Stimulated activated CD8-positive, alpha-beta memory T cell treated with anti-CD3 and anti-CD28 coated beads, Interleukin-2, amount 100 ng/mL, for 48 hours (primary cell): ENCODE measurements around the gene MYO1B.
"Not testable (repeated sequence)": the region's sequence is repeated elsewhere in the genome, so short reads cannot be mapped to it uniquely, and the experiment has no call there.

ENCODE experiments used
- DNase-seq, 2 donors: peaks; one replicate each; pipeline ENCODE4 v3.0.0-alpha.2; 2020; ENCODE audit warnings: low read depth in 2 of 2

The MYO1B gene

DNA sequence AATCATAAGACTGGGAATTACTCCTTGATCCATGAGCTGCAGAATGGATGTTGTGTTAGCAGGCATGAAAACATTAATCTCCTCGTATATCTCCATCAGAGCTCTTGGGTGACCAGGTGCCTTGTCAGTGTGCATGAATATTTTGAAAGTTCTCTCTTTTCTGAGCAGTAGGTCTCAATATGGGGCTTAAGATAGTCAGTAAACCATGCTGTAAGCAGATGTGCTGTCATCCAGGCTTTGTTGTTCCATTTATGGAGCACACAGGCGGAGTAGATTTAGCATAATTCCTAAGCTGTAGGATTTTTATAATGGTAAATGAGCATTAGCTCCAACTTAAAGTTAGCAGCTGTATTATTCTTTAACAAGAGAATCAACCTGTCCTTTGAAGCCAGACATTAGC is 160.3 kb downstream of the MYO1B start:
- DNase-seq = no peak

DNA sequence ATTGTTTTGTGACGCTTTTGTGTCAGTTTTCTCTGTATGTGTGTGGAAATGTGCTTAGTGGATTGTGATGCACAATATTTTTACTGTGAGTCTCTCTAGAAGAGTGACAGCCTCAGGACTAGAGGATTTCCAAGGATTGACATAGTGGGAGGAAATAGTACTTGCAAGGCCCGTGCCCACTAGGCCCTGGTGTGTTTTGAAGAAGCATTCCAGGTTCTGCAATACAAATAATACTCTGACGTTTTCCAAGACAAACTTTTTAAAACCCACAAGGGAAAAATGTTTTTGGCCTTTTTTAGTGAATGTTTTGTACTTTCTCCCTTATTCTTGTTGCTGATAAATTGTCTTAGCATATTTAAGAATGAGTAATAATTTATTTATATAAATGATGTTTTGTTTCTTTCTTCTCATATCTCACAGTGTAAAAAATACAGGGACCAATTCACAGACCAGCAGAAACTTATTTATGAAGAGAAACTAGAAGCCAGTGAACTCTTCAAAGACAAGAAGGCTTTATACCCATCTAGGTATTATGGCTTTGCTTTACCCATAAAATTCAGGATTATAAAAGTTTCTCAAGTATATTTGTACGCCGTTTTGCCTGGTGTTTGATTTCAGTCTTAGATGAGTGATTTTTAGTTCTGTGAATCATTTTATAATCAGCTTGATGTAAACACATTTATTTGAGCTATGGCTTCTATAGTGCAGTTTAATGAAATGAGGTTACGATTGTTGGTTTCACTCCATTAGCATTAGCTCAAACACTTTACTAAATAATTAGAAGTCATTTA is 165.6 kb downstream of the MYO1B start:
- DNase-seq = no peak

DNA sequence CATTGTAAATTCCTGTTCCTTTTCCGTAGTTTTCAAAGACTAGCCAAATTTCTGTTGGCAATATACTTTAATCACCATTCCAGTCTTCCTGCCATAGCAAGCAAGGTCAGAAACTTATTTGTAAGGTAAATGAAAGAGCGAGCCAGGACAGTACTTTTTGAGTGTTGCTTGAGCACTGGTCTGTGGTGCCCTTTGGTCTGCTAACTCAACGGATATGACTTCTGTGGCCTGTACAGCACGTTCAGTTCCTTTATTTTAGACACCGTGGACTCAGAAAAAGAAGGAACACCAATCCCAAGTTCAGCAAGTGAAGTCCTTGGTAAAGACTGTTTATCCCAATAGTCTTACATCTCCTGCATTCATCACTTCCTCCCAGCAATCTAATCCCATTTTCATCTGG is 166.3 kb downstream of the MYO1B start:
- DNase-seq = no peak

DNA sequence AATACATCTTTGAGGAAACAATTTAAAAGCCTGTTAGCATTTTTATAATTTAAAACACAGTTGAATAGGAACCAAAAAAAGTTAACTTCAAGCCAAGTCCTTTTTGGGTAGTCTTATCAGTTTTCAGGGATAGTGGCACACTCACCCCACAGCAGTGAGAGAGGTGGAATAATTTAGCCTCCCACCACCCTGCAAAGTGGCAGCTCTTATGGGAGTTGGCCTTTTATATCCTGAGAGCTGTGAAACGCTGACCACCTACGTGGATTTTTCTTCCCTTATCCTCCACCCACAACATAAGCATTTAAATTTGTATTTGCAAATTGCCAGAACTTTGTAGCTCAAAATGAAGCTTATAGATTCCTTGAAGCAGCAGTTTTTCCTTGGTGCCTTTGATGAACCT is 167.1 kb downstream of the MYO1B start:
- no peak for DNase-seq

DNA sequence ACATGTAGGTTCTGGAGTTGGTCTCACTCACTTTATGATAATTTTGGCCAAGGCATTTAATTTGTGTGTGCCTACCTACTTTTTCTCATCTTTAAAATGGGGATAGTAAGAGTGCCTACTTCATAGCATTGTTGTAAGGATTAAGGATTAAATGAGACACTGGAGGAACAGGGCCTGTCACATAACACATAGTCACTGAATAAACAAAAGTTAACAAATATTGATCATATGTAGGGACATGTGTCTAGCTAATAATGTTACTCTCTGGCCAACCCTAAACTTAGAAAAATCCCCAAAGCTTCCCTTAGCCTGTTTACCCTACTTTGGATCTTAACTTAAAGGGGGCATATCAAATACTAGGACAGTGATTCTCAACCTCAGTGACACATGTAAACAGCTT is 169.9 kb downstream of the MYO1B start:
- no peak for DNase-seq

DNA sequence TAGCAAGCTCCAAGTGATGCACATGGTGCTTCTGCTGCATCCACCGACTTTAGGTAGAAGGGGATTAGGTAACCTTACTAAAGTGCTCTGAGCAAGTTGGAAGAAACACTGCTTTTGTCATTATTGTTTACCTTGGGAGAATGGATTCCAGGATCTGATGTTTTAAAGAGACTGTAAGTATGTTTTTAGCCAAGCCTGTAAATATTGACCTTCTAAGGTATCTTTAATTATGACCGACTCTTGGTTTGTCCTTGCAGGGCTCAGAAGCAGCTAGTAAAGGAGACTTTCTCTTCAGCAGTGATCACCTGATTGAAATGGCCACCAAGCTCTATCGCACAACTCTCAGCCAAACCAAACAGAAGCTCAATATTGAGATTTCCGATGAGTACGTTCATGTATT is 170.7 kb downstream of the MYO1B start:
- no peak for DNase-seq

DNA sequence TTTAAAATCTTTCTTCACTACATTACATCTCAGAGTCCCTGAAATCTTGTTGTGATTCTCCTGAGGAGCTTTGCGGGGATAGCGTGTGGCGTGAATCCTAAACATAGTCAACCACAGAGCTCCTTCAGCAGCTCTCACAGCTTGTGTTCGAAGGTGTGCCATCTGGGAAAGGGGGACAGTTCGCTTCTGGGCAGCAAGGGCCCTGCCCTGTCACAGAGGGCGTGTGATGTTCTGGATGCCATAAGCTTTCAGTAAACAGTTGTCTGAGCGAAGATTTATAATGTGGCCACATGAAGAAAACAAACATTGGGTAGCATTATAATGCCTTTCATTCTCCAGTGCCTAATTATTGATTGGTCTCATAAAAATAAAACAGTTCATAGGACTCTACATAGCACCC is 172.5 kb downstream of the MYO1B start:
- no peak for DNase-seq

DNA sequence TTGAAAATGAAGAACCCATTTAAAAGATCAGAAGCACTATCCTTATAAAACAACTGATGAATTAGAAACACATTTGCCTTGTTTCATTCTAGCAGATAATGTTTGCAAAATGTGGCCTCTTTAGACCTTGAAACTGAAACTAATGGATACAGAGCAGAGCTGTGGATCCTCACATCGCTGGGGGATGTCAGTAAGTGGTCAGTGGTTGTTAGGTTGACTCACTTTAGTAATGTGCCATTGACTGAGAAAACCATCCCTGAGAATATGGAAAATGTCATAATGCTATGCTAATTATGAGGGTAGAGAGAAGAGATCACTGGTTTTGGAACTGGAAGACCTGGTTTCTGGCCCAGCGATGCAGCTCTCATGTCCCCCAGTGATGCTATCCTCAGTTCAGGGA is 176.7 kb downstream of the MYO1B start:
- no peak for DNase-seq

DNA sequence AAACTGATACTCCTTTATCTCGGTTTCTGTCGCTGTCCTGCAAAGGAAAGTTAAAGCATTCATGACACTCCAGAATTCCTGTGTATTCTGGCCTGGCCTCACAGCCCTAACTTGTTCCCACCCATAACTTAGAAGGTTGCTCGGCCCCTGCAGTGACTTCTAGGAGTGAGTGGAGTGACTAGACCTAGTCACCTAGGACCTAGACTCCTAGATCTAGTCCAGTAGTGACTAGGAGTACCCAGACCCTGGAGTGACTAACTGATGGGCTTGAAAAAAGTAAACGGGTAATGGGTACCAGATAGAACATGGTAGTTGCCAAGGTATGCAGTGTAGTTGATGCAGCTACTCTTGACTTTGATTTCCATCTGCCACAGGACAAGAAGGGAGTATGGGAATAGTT is 181.8 kb downstream of the MYO1B start:
- no peak for DNase-seq

DNA sequence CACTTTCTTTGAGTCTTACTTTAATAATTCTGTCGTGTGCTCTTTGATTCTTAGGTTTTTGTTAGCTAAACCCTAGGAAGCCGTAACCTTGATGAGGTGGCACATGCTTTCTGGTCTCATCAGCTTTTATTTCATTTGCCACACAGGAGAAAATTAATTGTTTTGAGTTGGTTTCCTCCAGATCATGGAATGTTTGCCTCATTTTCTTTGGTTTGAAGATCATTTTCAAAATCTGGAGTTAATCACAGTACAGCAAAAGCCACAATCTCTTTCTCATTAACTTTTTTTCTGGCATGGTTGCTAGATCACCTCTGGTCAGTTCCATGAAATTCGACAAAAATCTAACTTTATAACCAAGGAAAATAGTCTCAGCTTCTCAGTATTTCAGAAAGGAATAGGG is 182.9 kb downstream of the MYO1B start:
- DNase-seq = no peak

DNA sequence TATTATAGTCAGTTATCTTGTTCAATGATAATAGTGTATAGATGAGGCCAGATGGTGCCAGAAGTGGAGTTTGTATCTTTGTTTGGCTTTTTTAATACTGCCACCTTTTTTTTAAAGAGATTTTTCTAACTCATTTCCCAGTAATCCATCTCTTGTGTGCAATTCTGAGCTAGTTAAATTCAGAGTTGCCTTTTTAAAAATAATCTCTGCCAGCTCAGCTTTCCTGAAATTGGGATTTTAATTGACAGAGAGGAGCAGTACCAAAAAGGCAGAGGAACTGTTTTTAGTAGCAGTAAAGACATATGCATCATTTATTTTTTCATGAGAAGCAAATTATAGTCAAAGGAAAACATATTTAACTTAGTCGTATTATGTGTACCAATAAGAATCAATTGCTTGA is 185.3 kb downstream of the MYO1B start:
- no peak for DNase-seq

DNA sequence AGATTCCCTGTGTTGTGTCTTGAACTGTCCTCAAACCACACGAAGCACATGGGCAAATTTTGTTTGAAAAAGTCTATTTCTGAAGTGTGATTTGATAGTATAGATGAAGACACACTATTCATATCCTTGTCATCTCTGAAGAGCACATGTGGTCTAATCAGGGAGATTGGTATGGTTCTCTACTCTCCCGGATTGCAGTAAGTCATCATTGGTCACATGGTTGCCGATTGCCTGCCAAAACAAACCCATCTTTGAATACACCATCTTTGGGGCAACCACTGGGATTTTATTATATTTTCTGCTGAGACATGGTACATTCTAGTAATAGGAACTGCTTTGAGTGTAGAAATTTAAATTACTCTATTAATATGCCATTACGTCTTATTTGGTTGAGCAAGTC is 186.9 kb downstream of the MYO1B start:
- DNase-seq = no peak

DNA sequence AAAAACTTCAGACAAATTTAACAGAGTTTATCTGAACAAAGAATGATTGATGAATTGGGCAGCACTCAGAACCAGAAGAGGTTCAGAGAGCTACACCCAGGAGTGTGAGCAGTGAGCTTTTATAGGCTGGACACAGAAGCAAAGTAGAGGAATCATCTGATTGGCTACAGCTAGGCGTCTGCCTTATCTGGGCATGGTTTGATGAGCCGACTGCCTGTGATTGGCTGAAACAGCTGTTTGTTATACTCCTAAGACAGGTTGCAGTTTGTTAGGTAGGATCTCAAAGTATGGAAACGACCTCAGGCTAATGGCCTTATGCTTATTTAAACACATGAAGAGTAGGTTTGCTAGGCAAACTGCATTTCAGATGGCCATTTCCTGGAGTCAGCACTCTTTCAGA is 188.9 kb downstream of the MYO1B start:
- no peak for DNase-seq

DNA sequence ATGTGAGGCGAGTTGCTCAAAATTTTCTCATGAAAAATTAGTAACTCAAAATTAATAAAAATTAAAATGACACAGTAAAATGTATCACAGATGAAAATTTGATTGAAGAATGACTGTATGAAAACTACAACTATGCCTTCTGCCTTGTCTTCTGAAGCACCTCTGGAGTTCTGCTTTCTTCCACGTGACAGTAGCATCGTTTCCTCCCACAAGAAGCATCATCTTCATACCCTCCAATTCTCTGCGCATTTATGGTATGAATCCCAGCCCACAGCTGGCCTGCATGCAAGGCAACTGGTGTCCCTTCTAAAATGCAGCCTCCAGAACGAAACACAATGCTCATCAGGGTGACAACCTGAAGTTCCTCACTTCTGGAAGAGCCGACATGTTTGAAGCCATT is 189.9 kb downstream of the MYO1B start:
- DNase-seq = no peak

DNA sequence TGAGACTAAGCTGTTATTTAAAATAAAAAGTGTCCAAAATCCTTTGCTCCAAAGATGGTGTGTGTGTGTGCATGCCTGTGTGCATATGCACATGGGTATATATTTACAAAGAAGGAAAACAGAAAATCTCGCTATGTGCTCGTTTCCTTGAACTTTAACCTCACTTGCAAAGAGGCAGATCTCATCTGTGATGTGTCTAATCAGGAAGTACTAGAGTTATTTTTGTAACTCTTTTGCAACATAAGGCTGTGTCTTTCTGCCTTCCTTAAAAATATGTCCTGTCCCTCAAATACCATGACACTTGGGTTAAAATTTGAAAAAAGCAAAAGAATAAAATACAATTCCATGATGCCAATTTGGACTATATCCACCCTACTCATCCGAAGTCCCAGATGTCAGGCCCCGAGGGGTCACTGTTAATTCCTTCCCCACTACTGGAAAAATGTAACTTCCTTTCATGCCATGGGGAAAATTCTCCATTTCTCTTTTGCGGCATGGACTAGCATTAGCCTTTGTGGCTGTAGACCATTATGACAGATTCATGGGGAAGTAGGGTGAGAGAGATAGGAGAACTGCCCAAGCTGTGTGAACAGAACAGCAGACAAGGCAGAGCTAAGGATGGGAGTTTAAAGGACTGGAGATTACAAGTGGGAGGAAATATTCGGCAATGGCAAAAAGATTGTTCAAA is 191.3 kb downstream of the MYO1B start:
- no peak for DNase-seq

DNA sequence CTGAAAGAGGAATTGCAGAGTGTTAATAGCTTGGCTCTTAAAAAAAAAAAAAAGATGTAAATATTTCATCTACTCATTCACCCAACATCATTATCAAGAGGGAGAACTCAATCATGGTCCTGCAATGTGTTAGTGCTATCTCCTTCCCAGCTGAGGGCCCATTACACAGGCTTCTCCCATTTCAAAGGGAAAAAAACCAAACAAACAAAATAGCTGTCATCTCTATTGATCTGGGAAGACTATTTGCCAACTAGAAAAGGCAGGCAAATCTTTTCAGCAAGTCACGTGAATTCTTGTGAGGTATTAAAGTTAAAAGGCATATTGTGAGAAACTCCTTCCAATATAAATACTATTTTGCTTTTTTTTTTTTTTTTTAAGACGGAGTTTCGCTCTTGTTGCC is 194.3 kb downstream of the MYO1B start:
- no peak for DNase-seq

DNA sequence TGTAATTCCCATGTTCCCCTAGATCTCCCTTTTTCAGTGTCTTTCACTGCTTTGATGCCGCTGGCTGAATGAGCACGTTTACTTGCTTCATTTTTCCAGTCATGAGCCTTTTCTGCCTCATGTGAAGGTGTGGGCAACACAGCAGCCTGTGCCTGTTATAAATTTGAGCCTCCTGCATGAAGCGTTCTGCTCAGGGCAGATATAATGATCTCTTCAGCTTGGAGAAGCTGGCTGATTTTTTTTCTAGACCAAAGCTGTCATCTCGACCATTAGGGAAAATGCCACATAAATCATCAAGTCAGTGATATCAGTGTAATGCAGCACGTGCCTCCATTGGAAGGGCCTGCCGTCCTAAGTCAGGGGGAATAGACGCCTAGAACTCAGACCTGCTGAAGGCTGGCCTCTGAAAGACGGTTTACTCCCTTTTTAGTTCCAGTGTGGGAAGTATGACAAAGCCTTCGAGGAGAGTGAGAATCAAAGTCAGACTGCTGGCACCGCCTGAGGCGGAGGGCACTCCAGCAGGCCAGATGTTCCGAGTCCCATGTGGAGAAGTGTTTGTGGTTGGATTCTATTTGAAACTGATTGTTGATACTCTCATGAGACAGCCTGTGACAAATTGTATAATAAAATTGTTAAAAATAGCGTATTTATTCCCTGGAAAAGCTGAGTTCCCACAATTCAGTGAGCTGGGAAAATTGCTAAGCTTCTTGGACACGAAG is 196.5 kb downstream of the MYO1B start:
- no peak for DNase-seq

DNA sequence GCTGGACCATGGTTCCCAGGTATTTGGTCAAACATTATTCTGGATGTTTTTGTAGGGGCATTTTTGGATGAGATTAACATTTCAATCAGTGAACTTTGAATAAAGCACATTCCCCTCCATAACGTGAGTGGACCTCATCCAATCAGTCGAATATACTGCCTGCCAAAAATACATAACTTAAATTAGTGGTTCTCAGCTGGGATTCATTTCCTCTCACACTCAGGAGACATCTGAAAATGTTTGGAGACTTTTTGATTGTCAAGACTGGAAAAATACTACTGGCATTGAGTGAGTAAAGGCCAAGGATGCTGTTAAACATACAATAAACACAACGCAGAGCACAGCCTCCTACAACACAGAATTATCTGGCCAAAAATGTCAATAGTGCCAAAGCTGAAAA is 198.2 kb downstream of the MYO1B start:
- DNase-seq = no peak

DNA sequence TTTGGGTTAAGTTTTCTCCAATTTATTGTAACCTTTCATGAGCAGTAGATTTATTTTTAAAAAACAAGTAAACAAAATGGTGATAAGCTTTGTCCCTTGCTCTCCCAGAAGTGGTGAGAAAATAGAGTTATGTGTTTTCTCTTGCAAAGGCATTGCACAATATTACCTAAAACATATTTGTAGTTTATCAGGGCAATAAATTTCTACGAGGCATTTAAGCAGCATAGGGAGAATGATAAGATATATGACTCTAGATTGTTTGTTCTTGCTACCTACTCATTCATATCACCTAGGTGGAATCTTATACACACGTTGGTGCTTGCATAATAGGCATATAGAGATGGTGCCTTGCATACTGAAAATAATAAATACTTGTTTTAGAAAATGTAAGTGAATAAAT is 201.7 kb downstream of the MYO1B start:
- DNase-seq = no peak

DNA sequence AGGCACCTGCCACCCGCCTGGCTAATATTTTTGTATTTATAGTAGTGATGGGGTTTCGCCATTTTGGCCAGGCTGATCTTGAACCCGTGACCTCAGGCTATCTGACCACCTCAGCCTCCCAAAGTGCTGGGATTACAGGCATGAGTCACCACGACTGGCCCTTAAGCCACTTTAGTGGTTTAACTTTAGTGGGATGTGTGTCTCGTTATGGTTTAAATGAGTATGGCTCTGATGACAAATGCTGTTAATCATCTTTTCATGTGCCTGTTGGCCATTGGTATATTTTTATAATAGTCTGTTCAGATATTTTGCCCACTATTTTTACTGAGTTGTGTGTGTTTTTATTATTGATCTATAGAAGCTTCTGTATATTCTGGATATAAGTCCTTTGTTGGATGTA is 205.9 kb downstream of the MYO1B start:
- no peak for DNase-seq

DNA sequence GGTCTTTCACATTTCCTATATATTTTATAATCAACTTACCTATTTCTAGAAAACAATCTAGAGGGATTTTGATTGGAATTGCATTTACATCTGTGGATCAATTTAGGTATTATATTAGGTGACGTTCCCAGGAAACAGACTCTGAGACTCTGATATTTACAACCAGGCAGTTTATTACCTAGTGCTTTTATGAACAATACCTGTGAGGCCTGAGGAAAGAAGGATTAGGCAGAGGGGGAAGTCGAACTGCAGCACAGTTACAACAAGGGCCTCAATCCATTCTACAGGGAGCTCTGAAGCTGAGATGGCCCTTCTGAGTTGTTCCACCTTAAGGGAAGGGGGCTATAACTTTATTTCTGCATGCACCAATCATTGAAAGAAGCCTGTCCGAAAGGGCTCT is 206.9 kb downstream of the MYO1B start:
- no peak for DNase-seq

DNA sequence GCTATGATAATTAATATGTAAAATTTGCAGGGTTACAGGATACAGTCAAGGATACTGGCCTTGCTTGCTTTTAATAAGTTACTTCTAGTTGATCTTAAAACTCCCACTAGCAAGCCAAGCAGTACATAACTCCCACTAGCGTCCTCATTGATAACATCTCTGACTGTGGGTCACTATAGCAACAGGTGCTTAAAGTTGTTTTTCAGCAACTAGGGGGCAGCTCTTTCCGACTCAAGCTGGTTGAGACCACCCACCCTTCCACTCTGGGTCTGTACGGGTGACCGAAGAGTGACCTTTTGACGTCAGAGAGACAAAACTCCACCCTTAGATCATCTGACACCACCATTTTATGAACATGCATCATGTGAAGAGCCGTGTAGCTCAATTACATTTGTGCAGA is 208.6 kb downstream of the MYO1B start:
- no peak for DNase-seq

DNA sequence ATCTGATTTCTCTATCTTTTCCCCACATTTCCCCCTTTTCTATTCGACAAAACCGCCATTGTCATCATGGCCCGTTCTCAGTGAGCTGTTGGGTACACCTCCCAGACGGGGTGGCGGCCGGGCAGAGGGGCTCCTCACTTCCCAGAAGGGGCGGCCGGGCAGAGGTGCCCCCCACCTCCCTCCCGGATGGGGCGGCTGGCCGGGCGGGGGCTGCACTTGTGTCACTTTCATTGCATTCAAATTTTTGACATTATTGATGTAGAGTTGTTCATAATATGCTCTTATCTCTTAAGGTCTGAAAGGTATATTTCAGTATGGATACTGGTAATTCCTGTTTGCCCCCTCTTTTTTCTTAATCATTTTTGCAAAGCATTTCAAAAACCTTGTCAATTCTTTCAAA is 211.3 kb downstream of the MYO1B start:
- not testable (repeated sequence) for DNase-seq
